ENCODE measurements around the gene HP1BP3. TPM values are rescaled to one million over a fixed set of nuclear protein-coding genes. Genes with fewer than 3 reads are reported as not detected.

The HP1BP3 gene
- total RNA-seq, 4 donors from 2014 or later = 153 to 294 (median 168) TPM

- peak; percentile 92 for DNase-seq (ENCODE audit: low spot score in 2 of 2)
- no peaks in the 10 kb centered on the region for H3K27me3 ChIP-seq
- H3K27ac ChIP-seq = peak overlapping the region; percentile 52
- TF ChIP-seq CTCF (IDR thresholded peaks at IDR 0.05) (peak; percentile 69 to 86), EP300 (IDR thresholded peaks at IDR 0.05) (no peak), POLR2AphosphoS5 (IDR thresholded peaks at IDR 0.05) (no peak), POLR2A (IDR thresholded peaks at IDR 0.05) (no peak)
- peak overlapping the region; percentile 54 for H3K4me3 ChIP-seq
- H3K36me3 ChIP-seq = no peaks in the 10 kb centered on the region
- H3K4me1 ChIP-seq = peaks cover 18% of the 10 kb centered on the region
- H3K9me3 ChIP-seq = no peaks in the 10 kb centered on the region
- WGBS = 4% methylated on average over 19 of the region's 46 CpGs
Observed at GRCh38 chr1:20696397-20697333, 90.4 kb downstream of the HP1BP3 start.

GRCh38 chr1:20695515-20695914 is 91.6 kb downstream of the HP1BP3 start:
- TF ChIP-seq CTCF (IDR thresholded peaks at IDR 0.05) = no peak
- TF ChIP-seq EP300 (IDR thresholded peaks at IDR 0.05) = no peak
- no peak for TF ChIP-seq POLR2AphosphoS5 (IDR thresholded peaks at IDR 0.05)
- TF ChIP-seq POLR2A (IDR thresholded peaks at IDR 0.05) = no peak
- DNase-seq (ENCODE audit: low spot score in 2 of 2) = no peak
- no peaks in the 10 kb centered on the region for H3K27me3 ChIP-seq
- WGBS = 78% methylated on average over 10 of the region's 10 CpGs
- no peak overlapping the region for H3K4me3 ChIP-seq
- H3K36me3 ChIP-seq = no peaks in the 10 kb centered on the region
- H3K27ac ChIP-seq = no peak overlapping the region
- H3K4me1 ChIP-seq = peaks cover 18% of the 10 kb centered on the region
- H3K9me3 ChIP-seq = no peaks in the 10 kb centered on the region

- DNase-seq (ENCODE audit: low spot score in 2 of 2) = no peak
- Histone ChIP-seq H3K4me3 (no peak overlapping the region), H3K27ac (no peak overlapping the region), H3K36me3 (no peaks in the 10 kb centered on the region), H3K4me1 (peaks cover 18% of the 10 kb centered on the region), H3K27me3 (no peaks in the 10 kb centered on the region), H3K9me3 (no peaks in the 10 kb centered on the region)
- TF ChIP-seq POLR2AphosphoS5 (IDR thresholded peaks at IDR 0.05) = no peak
- no peak for TF ChIP-seq CTCF (IDR thresholded peaks at IDR 0.05)
- no peak for TF ChIP-seq POLR2A (IDR thresholded peaks at IDR 0.05)
- no peak for TF ChIP-seq EP300 (IDR thresholded peaks at IDR 0.05)
- WGBS = 92% methylated on average over 2 of the region's 2 CpGs
Observed at GRCh38 chr1:20693623-20694022, 93.5 kb downstream of the HP1BP3 start.

Other genes starting within 250 kb of the HP1BP3 start
- under 1 TPM in 2 of 4 donors, not detected in 2; 0.21 to 0.38 TPM for gene FAM43B, start 234.7 kb downstream of the HP1BP3 start, total RNA-seq
- gene CDA, start 198.2 kb downstream of the HP1BP3 start, total RNA-seq = 10 to 100 TPM; 13.1 to 24.2 (median 15.7) TPM
- 100 to 1,000 TPM in 2 of 4 donors, 10 to 100 TPM in 2; 91.9 to 116 (median 98.0) TPM for gene PINK1, start 153.8 kb downstream of the HP1BP3 start, total RNA-seq
- gene DDOST, start 125.9 kb downstream of the HP1BP3 start, total RNA-seq = 100 to 1,000 TPM in 3 of 4 donors, 10 to 100 TPM in 1; 75.9 to 143 (median 125) TPM
- 1 to 10 TPM in 3 of 4 donors, under 1 TPM in 1; 0.76 to 5.6 (median 2.1) TPM for gene KIF17, start 69.3 kb downstream of the HP1BP3 start, total RNA-seq
- gene SH2D5, start 54.6 kb downstream of the HP1BP3 start, total RNA-seq = 1 to 10 TPM in 1 of 4 donors, under 1 TPM in 1, not detected in 2; 0.23 to 1.2 TPM

Measured in suprapubic skin (tissue), 4 donors.